Panc1 (cell line): Measurements from ENCODE around the gene RBMS1.

ENCODE experiments used
- POLR2AphosphoS5 ChIP-seq: IDR thresholded peaks from 2 replicates; pipeline ENCODE4 v1.6.1; 2012; ENCODE audit warnings: mild to moderate bottlenecking, low read depth, low read length, moderate library complexity
- TCF7L2 ChIP-seq: IDR thresholded peaks from 2 replicates; pipeline ENCODE4 v1.6.1; 2011; ENCODE audit warnings: mild to moderate bottlenecking, low read depth, low read length, inconsistent platforms
- TF ChIP-seq, protein P1 (sequence below): fragments of 450-650 bp; IDR thresholded peaks from 2 replicates; pipeline ENCODE4 v1.5.1; 2017; ENCODE audit warnings: mild to moderate bottlenecking

DNA sequence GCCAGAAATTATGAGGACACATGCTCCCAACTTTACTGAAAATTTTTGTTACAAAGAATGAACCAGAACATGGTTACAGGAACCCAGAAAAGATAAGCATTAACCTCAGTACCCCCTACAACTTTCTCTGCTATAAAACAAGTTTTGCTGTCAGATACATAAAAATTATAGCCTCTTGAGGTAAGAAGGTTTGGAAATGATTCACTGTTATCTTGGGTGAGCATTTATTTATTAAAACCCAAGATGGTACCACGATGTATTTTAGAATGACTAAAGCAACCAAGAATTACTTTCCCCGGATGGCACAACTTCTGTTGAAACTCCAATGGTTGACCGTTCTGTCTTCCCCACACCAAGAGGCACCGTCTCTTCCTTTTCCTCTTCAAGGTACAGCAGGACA lies 72.9 kb downstream of the RBMS1 start:
- TF ChIP-seq, protein P1, sequence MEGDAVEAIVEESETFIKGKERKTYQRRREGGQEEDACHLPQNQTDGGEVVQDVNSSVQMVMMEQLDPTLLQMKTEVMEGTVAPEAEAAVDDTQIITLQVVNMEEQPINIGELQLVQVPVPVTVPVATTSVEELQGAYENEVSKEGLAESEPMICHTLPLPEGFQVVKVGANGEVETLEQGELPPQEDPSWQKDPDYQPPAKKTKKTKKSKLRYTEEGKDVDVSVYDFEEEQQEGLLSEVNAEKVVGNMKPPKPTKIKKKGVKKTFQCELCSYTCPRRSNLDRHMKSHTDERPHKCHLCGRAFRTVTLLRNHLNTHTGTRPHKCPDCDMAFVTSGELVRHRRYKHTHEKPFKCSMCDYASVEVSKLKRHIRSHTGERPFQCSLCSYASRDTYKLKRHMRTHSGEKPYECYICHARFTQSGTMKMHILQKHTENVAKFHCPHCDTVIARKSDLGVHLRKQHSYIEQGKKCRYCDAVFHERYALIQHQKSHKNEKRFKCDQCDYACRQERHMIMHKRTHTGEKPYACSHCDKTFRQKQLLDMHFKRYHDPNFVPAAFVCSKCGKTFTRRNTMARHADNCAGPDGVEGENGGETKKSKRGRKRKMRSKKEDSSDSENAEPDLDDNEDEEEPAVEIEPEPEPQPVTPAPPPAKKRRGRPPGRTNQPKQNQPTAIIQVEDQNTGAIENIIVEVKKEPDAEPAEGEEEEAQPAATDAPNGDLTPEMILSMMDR = no peak
- TF ChIP-seq POLR2AphosphoS5 (no peak), TCF7L2 (no peak)
